Measurements from ENCODE around the gene MISP. TPM values are rescaled to one million over a fixed set of nuclear protein-coding genes. Genes with fewer than 3 reads are reported as not detected.

Gene MISP
- total RNA-seq, 2 donors from 2014 or later, result 285 to 320 TPM

- Histone ChIP-seq H3K4me3 (no peak overlapping the region), H3K36me3 (peaks cover 41% of the 10 kb centered on the region), H3K9ac (ENCODE audit: low read depth in 2 of 2, low read length in 2 of 2) (peak overlapping the region; percentile 14 to 76), H3K9me3 (no peaks in the 10 kb centered on the region), H3K27ac (no peak overlapping the region), H3K27me3 (no peaks in the 10 kb centered on the region), H3K4me1 (peaks cover 28% of the 10 kb centered on the region)
- no peak for DNase-seq
- no peak for TF ChIP-seq CTCF (IDR thresholded peaks at IDR 0.05)
- intact Hi-C loops (cut with DNase I), result no loop called here
Measured at GRCh38 chr19:802498-803098, 51.7 kb downstream of the MISP start.

GRCh38 chr19:803099-803561, 52.2 kb downstream of the MISP start:
- no peak for DNase-seq
- no peaks in the 10 kb centered on the region for H3K27me3 ChIP-seq
- no peak for TF ChIP-seq CTCF (IDR thresholded peaks at IDR 0.05)
- H3K27ac ChIP-seq, result no peak overlapping the region
- peaks cover 47% of the 10 kb centered on the region for H3K36me3 ChIP-seq
- H3K4me3 ChIP-seq, result no peak overlapping the region
- no peaks in the 10 kb centered on the region for H3K9me3 ChIP-seq
- H3K9ac ChIP-seq (ENCODE audit: low read depth in 2 of 2, low read length in 2 of 2), result no peak overlapping the region
- intact Hi-C loops (cut with DNase I), result no loop called here
- peaks cover 28% of the 10 kb centered on the region for H3K4me1 ChIP-seq

GRCh38 chr19:803686-804418, 52.9 kb downstream of the MISP start:
- Histone ChIP-seq H3K36me3 (peaks cover 53% of the 10 kb centered on the region), H3K27ac (no peak overlapping the region), H3K9me3 (no peaks in the 10 kb centered on the region), H3K27me3 (no peaks in the 10 kb centered on the region), H3K9ac (ENCODE audit: low read depth in 2 of 2, low read length in 2 of 2) (peak overlapping the region in 1 of 2 donors; percentile 24), H3K4me3 (no peak overlapping the region), H3K4me1 (peaks cover 28% of the 10 kb centered on the region)
- TF ChIP-seq CTCF (IDR thresholded peaks at IDR 0.05), result no peak
- intact Hi-C loops (cut with DNase I), result no loop called here
- no peak for DNase-seq

- no peaks in the 10 kb centered on the region for H3K9me3 ChIP-seq
- peaks cover 60% of the 10 kb centered on the region for H3K36me3 ChIP-seq
- TF ChIP-seq CTCF (IDR thresholded peaks at IDR 0.05), result no peak
- no peak overlapping the region for H3K27ac ChIP-seq
- no peak overlapping the region for H3K4me3 ChIP-seq
- intact Hi-C loops (cut with DNase I), result no loop called here
- peaks cover 21% of the 10 kb centered on the region for H3K4me1 ChIP-seq
- no peaks in the 10 kb centered on the region for H3K27me3 ChIP-seq
- no peak for DNase-seq
- H3K9ac ChIP-seq (ENCODE audit: low read depth in 2 of 2, low read length in 2 of 2), result no peak overlapping the region
Measured at GRCh38 chr19:804419-805165, 53.7 kb downstream of the MISP start.

- Histone ChIP-seq H3K9me3 (no peaks in the 10 kb centered on the region), H3K4me3 (no peak overlapping the region), H3K4me1 (peaks cover 15% of the 10 kb centered on the region), H3K27me3 (no peaks in the 10 kb centered on the region), H3K36me3 (peaks cover 66% of the 10 kb centered on the region), H3K9ac (ENCODE audit: low read depth in 2 of 2, low read length in 2 of 2) (peak overlapping the region in 1 of 2 donors; percentile 2), H3K27ac (no peak overlapping the region)
- no peak for TF ChIP-seq CTCF (IDR thresholded peaks at IDR 0.05)
- intact Hi-C loops (cut with DNase I), result no loop called here
- peak; percentile 18 for DNase-seq
Measured at GRCh38 chr19:805166-805551, 54.2 kb downstream of the MISP start.
